ENCODE data around the gene TINCR. TPM values are rescaled to one million over a fixed set of nuclear protein-coding genes. Genes with fewer than 3 reads are reported as not detected.

TINCR gene
- total and polyA plus RNA-seq, 2 donors = 0.19 to 0.71 TPM

DNA sequence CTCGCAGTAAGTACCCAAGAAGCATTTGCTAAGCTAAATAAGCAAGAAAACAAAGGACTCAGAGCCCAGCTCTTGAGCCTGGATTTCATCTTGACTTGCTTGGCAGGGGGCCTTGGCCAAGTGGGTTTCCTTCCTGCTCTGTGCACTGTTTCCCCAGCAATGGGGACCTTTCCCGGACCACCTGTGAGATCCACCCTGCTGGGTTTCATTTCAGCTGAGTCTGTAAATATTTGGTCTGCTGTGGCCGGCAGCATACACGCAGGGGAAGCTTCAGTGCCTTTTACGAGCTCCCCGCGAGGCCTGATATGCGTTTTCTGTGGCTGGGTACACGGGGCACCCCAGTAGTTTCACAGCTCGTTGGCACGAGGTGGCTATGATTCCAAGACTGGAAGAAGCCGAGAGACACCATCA lies 12.4 kb upstream of the TINCR start:
- Histone ChIP-seq H3K4me3 (ENCODE audit: low read length in 2 of 2) (no peak overlapping the region), H3K36me3 (ENCODE audit: control insufficient read depth in 2 of 2, insufficient read depth in 2 of 2, low read length in 1 of 2) (peaks cover 8 to 12% of the 10 kb centered on the region in 2 donors), H3K27me3 (ENCODE audit: control insufficient read depth in 2 of 2, insufficient read depth in 1 of 2, low read length in 1 of 2) (no peaks in the 10 kb centered on the region), H3K27ac (ENCODE audit: low read depth in 1 of 2, low read length in 1 of 2) (no peak overlapping the region), H3K4me1 (ENCODE audit: control insufficient read depth in 2 of 2, insufficient read depth in 2 of 2, low read length in 2 of 2) (peaks cover 11 to 24% of the 10 kb centered on the region in 2 donors), H3K9me3 (ENCODE audit: control insufficient read depth in 2 of 2, insufficient read depth in 1 of 2, low read length in 1 of 2) (no peaks in the 10 kb centered on the region)
- no peak for DNase-seq (ENCODE audit: low read depth in 6 of 9, low spot score in 9 of 9)
- 50% methylated on average over 12 of the region's 12 CpGs for WGBS

DNA sequence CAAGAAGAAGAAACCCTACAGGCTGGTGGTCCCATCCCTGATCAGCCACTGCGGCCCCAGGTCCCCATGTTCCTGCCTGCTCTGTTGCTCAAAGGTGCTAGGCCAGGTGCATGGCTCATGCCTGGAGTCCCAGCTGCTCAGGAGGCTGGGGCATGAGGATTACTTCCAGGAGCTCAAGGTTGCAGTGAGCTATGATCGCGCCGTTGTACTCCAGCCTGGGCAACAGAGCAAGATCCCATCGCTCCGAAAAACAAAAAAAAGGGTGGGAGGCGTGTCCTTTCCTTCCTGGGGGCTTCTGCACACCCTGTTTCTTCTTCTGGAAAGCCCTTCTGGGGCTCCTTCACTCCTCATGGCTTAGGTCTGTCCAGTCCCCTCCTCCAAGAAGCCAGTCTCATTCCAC lies 11.9 kb upstream of the TINCR start:
- no peak overlapping the region for H3K4me3 ChIP-seq (ENCODE audit: low read length in 2 of 2)
- H3K36me3 ChIP-seq (ENCODE audit: control insufficient read depth in 2 of 2, insufficient read depth in 2 of 2, low read length in 1 of 2) = peaks cover 8 to 12% of the 10 kb centered on the region in 2 donors
- no peak for DNase-seq (ENCODE audit: low read depth in 6 of 9, low spot score in 9 of 9)
- 97% methylated on average over 7 of the region's 7 CpGs for WGBS
- no peaks in the 10 kb centered on the region for H3K27me3 ChIP-seq (ENCODE audit: control insufficient read depth in 2 of 2, insufficient read depth in 1 of 2, low read length in 1 of 2)
- H3K9me3 ChIP-seq (ENCODE audit: control insufficient read depth in 2 of 2, insufficient read depth in 1 of 2, low read length in 1 of 2) = no peaks in the 10 kb centered on the region
- H3K27ac ChIP-seq (ENCODE audit: low read depth in 1 of 2, low read length in 1 of 2) = no peak overlapping the region
- H3K4me1 ChIP-seq (ENCODE audit: control insufficient read depth in 2 of 2, insufficient read depth in 2 of 2, low read length in 2 of 2) = peaks cover 9 to 20% of the 10 kb centered on the region in 2 donors

DNA sequence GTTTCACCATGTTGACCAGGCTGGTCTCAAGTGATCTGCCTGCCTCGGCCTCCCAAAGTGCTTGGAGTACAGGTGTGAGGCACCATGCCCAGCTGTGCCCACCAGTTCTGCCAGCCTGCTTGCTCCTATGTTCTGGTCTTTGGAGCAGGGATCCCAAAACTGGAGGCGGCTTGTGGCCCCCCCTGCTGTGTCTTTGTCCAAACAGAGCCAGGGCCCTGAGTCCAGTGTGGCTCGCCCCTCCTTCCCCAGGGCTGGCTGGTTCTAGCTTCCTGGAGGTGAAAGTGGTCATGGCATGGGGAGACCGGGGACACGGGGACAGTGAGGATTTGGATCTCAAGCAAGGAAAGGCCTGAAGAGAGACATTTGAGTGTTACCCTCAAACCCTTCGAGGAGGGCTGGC lies 11.5 kb upstream of the TINCR start:
- 97% methylated on average over 6 of the region's 6 CpGs for WGBS
- DNase-seq (ENCODE audit: low read depth in 6 of 9, low spot score in 9 of 9) = no peak

DNA sequence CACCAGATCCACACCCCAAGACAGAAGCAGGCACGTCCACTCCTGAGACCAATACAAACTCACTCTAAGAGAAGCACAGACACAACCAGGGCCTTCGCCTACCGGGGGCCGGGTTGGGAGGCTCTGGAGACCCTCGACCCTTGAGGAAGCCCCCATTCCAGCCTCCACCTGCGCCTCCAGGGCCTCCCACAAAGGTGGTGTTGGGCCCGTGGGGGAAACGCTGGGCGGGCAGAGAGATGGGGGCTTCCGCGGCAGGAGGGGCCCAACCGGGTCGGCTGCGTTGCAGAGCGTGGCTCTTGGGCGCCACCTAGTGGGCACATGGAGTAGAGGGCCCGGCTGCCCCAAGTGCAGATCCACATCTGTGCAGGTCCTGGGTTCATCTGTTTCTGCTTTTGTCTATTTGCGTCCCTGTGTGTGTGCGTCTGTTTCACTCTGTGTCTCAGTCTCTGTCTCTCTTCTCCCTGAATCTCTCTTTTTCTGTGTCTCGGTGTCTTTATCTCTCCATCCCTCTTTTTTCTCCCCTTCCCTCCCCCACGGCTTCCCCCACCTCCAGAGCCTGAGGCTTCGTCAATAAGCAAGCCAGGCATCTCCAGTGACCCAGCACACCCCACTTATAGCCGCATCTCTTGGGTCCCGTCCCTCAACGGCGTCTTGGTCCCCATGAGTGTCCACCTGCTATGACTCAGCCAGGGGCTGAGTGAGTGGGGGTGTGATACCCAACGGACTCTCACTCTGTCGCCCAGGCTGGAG lies 10.5 kb upstream of the TINCR start:
- Histone ChIP-seq H3K9me3 (ENCODE audit: control insufficient read depth in 2 of 2, insufficient read depth in 1 of 2, low read length in 1 of 2) (no peaks in the 10 kb centered on the region), H3K4me3 (ENCODE audit: low read length in 2 of 2) (peak overlapping the region; percentile 16 to 26), H3K27ac (ENCODE audit: low read depth in 1 of 2, low read length in 1 of 2) (no peak overlapping the region), H3K4me1 (ENCODE audit: control insufficient read depth in 2 of 2, insufficient read depth in 2 of 2, low read length in 2 of 2) (peaks cover 4 to 20% of the 10 kb centered on the region in 2 donors), H3K36me3 (ENCODE audit: control insufficient read depth in 2 of 2, insufficient read depth in 2 of 2, low read length in 1 of 2) (peaks cover 8 to 12% of the 10 kb centered on the region in 2 donors), H3K27me3 (ENCODE audit: control insufficient read depth in 2 of 2, insufficient read depth in 1 of 2, low read length in 1 of 2) (no peaks in the 10 kb centered on the region)
- 32% methylated on average over 28 of the region's 28 CpGs for WGBS
- peak in 7 of 9 donors; percentile 61 to 89 (median 80) for DNase-seq (ENCODE audit: low read depth in 6 of 9, low spot score in 9 of 9)

More for the DNA sequence above, 11.5 kb upstream of the TINCR start:
- peaks cover 8 to 12% of the 10 kb centered on the region in 2 donors for H3K36me3 ChIP-seq (ENCODE audit: control insufficient read depth in 2 of 2, insufficient read depth in 2 of 2, low read length in 1 of 2)
- no peaks in the 10 kb centered on the region for H3K27me3 ChIP-seq (ENCODE audit: control insufficient read depth in 2 of 2, insufficient read depth in 1 of 2, low read length in 1 of 2)
- H3K9me3 ChIP-seq (ENCODE audit: control insufficient read depth in 2 of 2, insufficient read depth in 1 of 2, low read length in 1 of 2) = no peaks in the 10 kb centered on the region
- peaks cover 5 to 20% of the 10 kb centered on the region in 2 donors for H3K4me1 ChIP-seq (ENCODE audit: control insufficient read depth in 2 of 2, insufficient read depth in 2 of 2, low read length in 2 of 2)
- H3K4me3 ChIP-seq (ENCODE audit: low read length in 2 of 2) = no peak overlapping the region
- H3K27ac ChIP-seq (ENCODE audit: low read depth in 1 of 2, low read length in 1 of 2) = no peak overlapping the region

DNA sequence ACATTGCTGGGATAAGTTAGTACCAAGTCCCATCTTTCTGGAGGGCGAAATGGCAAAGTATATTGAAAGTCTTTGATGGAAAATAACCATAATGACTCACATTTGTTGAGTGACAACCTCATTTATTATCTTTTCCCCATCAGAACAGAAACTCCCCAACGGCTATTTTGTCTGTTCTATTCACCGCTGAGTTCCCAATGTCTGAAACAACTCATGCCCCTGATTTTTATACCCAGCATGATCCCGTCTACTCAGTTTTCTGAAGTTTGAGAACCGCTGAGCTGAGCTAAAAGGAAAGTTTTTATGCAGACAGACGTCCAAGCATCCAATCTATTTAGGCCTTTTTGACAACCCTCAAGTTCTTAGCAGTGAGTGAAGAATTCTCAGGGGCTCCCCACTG lies 7.8 kb upstream of the TINCR start:
- Histone ChIP-seq H3K4me3 (ENCODE audit: low read length in 2 of 2) (no peak overlapping the region), H3K36me3 (ENCODE audit: control insufficient read depth in 2 of 2, insufficient read depth in 2 of 2, low read length in 1 of 2) (no peaks in the 10 kb centered on the region), H3K4me1 (ENCODE audit: control insufficient read depth in 2 of 2, insufficient read depth in 2 of 2, low read length in 2 of 2) (peaks cover 4 to 20% of the 10 kb centered on the region in 2 donors), H3K9me3 (ENCODE audit: control insufficient read depth in 2 of 2, insufficient read depth in 1 of 2, low read length in 1 of 2) (no peaks in the 10 kb centered on the region), H3K27me3 (ENCODE audit: control insufficient read depth in 2 of 2, insufficient read depth in 1 of 2, low read length in 1 of 2) (no peaks in the 10 kb centered on the region), H3K27ac (ENCODE audit: low read depth in 1 of 2, low read length in 1 of 2) (no peak overlapping the region)
- DNase-seq (ENCODE audit: low read depth in 6 of 9, low spot score in 9 of 9) = no peak
- WGBS = 95% methylated on average over 6 of the region's 6 CpGs

DNA sequence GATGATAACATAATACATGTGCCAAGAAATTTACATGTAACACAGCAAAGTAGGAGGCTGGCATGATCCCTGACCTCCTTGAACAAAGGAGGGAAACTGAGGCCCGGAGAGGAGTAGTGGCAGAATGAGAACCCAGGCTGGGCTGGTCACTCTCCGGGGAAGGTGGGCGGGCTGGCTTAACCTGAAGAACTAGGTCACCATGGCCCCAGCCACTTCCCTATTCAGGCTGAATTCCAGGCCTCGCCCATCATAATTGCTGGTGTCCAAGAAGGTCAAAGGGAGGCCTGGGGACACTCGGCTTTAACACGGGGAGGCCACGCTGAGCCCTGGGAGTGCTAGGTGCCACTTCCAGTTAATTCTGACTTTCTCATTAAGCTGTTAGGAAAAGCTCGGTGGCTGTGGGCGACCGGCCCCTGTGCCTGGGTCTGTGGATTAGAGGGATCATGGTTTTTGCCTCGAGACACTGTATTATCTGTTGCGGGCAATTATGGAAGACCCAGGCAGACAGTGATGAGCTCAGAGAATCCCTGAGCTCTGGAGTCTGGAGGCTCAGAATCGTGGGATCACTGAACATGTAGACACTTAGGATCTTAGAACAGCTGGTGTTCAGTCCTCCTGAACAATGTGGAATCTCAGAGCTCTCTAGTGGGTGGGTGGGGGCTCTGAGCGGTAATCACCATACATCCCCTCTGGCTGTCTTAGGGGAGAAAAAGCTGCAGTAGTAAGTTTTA lies 5.0 kb upstream of the TINCR start:
- WGBS = 94% methylated on average over 14 of the region's 14 CpGs
- no peak overlapping the region for H3K4me3 ChIP-seq (ENCODE audit: low read length in 2 of 2)
- peaks cover 0 to 2% of the 10 kb centered on the region in 2 donors for H3K4me1 ChIP-seq (ENCODE audit: control insufficient read depth in 2 of 2, insufficient read depth in 2 of 2, low read length in 2 of 2)
- no peak overlapping the region for H3K27ac ChIP-seq (ENCODE audit: low read depth in 1 of 2, low read length in 1 of 2)
- DNase-seq (ENCODE audit: low read depth in 6 of 9, low spot score in 9 of 9) = no peak
- peaks cover 8 to 14% of the 10 kb centered on the region in 2 donors for H3K27me3 ChIP-seq (ENCODE audit: control insufficient read depth in 2 of 2, insufficient read depth in 1 of 2, low read length in 1 of 2)
- H3K9me3 ChIP-seq (ENCODE audit: control insufficient read depth in 2 of 2, insufficient read depth in 1 of 2, low read length in 1 of 2) = no peaks in the 10 kb centered on the region
- H3K36me3 ChIP-seq (ENCODE audit: control insufficient read depth in 2 of 2, insufficient read depth in 2 of 2, low read length in 1 of 2) = no peaks in the 10 kb centered on the region

DNA sequence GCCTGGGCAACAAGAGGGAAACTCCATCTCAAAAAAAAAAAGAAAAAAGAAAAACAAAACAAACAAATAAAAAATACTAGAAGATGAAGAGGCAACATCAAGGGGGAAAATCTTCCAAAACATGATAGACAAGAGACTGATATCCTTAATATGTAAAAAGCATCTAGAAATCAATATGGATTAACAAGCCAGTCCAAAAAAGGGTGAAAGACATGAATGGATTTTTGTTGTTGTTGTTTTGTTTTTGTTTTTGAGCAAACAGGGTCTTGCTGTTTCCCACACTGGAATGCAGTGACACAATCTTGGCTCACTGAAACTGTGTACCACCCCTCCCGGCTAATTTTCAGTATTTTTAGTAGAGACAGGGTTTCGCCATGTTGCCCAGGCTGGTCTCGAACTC lies 4.0 kb upstream of the TINCR start:
- Histone ChIP-seq H3K36me3 (ENCODE audit: control insufficient read depth in 2 of 2, insufficient read depth in 2 of 2, low read length in 1 of 2) (no peaks in the 10 kb centered on the region), H3K9me3 (ENCODE audit: control insufficient read depth in 2 of 2, insufficient read depth in 1 of 2, low read length in 1 of 2) (peaks cover 0 to 2% of the 10 kb centered on the region in 2 donors), H3K4me3 (ENCODE audit: low read length in 2 of 2) (no peak overlapping the region), H3K27ac (ENCODE audit: low read depth in 1 of 2, low read length in 1 of 2) (no peak overlapping the region), H3K4me1 (ENCODE audit: control insufficient read depth in 2 of 2, insufficient read depth in 2 of 2, low read length in 2 of 2) (no peaks in the 10 kb centered on the region), H3K27me3 (ENCODE audit: control insufficient read depth in 2 of 2, insufficient read depth in 1 of 2, low read length in 1 of 2) (peaks cover 14 to 24% of the 10 kb centered on the region in 2 donors)
- no peak for DNase-seq (ENCODE audit: low read depth in 6 of 9, low spot score in 9 of 9)
- 98% methylated on average over 3 of the region's 3 CpGs for WGBS

DNA sequence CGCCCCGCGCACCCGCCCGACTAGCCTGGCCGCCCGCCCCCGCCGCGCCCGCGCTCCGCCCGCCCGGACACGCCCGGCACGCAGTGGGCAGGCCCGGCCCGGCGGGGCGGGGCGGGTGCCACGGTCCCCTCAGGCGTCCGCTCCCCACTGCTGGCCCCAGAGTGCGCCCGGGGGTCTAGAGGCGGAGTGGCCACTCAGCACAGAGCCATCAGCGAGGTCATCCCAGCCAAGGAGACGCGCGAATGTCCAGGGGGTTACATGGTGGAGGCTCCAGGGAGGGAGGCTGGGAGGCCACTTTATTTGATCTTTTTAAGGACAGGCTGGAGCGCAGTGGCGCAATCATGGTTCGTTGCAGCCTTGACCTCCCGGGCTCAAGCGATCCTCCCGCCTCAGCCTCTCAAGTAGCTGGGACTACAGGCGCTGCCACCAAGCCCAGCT lies 236 bp upstream of the TINCR start:
- Histone ChIP-seq H3K4me3 (ENCODE audit: low read length in 2 of 2) (no peak overlapping the region), H3K9me3 (ENCODE audit: control insufficient read depth in 2 of 2, insufficient read depth in 1 of 2, low read length in 1 of 2) (peaks cover 0 to 2% of the 10 kb centered on the region in 2 donors), H3K36me3 (ENCODE audit: control insufficient read depth in 2 of 2, insufficient read depth in 2 of 2, low read length in 1 of 2) (no peaks in the 10 kb centered on the region), H3K4me1 (ENCODE audit: control insufficient read depth in 2 of 2, insufficient read depth in 2 of 2, low read length in 2 of 2) (no peaks in the 10 kb centered on the region), H3K27ac (ENCODE audit: low read depth in 1 of 2, low read length in 1 of 2) (no peak overlapping the region), H3K27me3 (ENCODE audit: control insufficient read depth in 2 of 2, insufficient read depth in 1 of 2, low read length in 1 of 2) (peaks cover 19 to 53% of the 10 kb centered on the region in 2 donors)
- no peak for DNase-seq (ENCODE audit: low read depth in 6 of 9, low spot score in 9 of 9)
- 25% methylated on average over 40 of the region's 40 CpGs for WGBS

DNA sequence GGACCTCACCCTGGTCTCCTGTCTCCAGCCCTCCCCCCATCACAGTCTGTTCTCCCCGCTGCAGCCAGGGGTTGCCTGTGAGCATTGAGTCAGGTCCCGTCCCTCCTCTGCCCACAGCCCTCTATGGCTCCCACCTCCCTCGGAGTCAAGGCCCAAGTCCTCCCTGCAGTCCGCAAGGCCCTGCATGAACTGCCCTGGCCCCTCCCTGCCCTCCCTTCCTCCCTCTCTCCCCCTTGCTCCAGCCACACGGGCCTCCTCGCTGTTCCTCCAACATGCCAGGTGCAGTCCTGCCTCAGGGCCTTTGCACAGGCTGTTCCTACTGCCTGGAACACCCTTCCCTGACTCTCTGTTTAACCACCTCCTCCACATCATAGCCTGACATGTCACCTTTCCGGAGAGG lies 2.8 kb downstream of the TINCR start:
- DNase-seq (ENCODE audit: low read depth in 6 of 9, low spot score in 9 of 9) = no peak
- Histone ChIP-seq H3K9me3 (ENCODE audit: control insufficient read depth in 2 of 2, insufficient read depth in 1 of 2, low read length in 1 of 2) (peaks cover 6 to 10% of the 10 kb centered on the region in 2 donors), H3K4me1 (ENCODE audit: control insufficient read depth in 2 of 2, insufficient read depth in 2 of 2, low read length in 2 of 2) (no peaks in the 10 kb centered on the region), H3K36me3 (ENCODE audit: control insufficient read depth in 2 of 2, insufficient read depth in 2 of 2, low read length in 1 of 2) (no peaks in the 10 kb centered on the region), H3K27me3 (ENCODE audit: control insufficient read depth in 2 of 2, insufficient read depth in 1 of 2, low read length in 1 of 2) (peaks cover 20 to 69% of the 10 kb centered on the region in 2 donors), H3K4me3 (ENCODE audit: low read length in 2 of 2) (no peak overlapping the region), H3K27ac (ENCODE audit: low read depth in 1 of 2, low read length in 1 of 2) (no peak overlapping the region)
- 81% methylated on average over 7 of the region's 7 CpGs for WGBS

Measured in thymus (tissue), 11 donors.